Ovary (tissue), 9 donors: ENCODE measurements around the gene OGFOD2. TPM values are rescaled to one million over a fixed set of nuclear protein-coding genes. Genes with fewer than 3 reads are reported as not detected.
A peak's percentile ranks its signal among the peaks of the same experiment; 100 is the strongest.

Experiments used
- DNase-seq, 5 donors: peaks; one replicate each; pipeline ENCODE4 v3.0.0-alpha.2; 2019 to 2020
- H3K27ac ChIP-seq, 2 donors: fragments of 200-600 bp; one replicate each; pipeline versions ENCODE4 v1.5.1 to v1.8.0; 2019 to 2022
- H3K27me3 ChIP-seq: fragments of 200-600 bp; one replicate; pipeline ENCODE4 v1.8.0; 2022
- H3K36me3 ChIP-seq: fragments of 200-600 bp; sonication (generic); one replicate; pipeline ENCODE4 v1.5.1; 2019
- H3K4me1 ChIP-seq: one replicate; pipeline ENCODE4 v1.8.1; 2013; ENCODE audit warnings: mild to moderate bottlenecking, moderate library complexity; ENCODE audit not compliant: insufficient read depth
- H3K4me3 ChIP-seq: fragments of 200-600 bp; sonication (generic); one replicate; pipeline ENCODE4 v1.5.1; 2017
- H3K9me3 ChIP-seq, 2 donors: fragments of 200-600 bp in 1 of 2; sonication (generic) in 1 of 2; one replicate each; pipeline versions ENCODE4 v1.5.1 to v1.8.1; 2013 to 2019; ENCODE audit warnings: mild to moderate bottlenecking in 1 of 2, moderate library complexity in 1 of 2
- CTCF ChIP-seq, 3 donors: fragments of 450-650 bp in 2 of 3; fragments of 200-600 bp in 1 of 3; IDR thresholded peaks; one replicate each; pipeline versions ENCODE4 v1.5.1 to v1.8.0; 2016 to 2022; ENCODE audit warnings: antibody characterized with exemption in 3 of 3, mild to moderate bottlenecking in 1 of 3
- EP300 ChIP-seq: sonication (generic); formaldehyde crosslinking; IDR thresholded peaks from one replicate; pipeline ENCODE4 v1.6.1; 2017; ENCODE audit warnings: antibody characterized with exemption
- POLR2A ChIP-seq: fragments of 450-650 bp; IDR thresholded peaks from one replicate; pipeline ENCODE4 v1.6.1; 2017; ENCODE audit warnings: antibody characterized with exemption, mild to moderate bottlenecking, moderate library complexity
- WGBS, 3 donors: extraction: QIAGEN DNeasy Blood & Tissue Kit in 1 of 3; methylation state at CpG; one replicate each; pipeline versions ENCODE4 v1.1.5 to v1.1.7; 2013 to 2017; 5-methylcytosine and 5-hydroxymethylcytosine counted together
- intact Hi-C, 4 donors: fragments of 100-400 bp; cut with DNase I; formaldehyde crosslinking; loops; one replicate each; pipeline versions ENCODE4 v1.11.0 to v1.15.1; 2022 to 2023
- polyA plus RNA-seq, 2 donors: library from polyadenylated mRNA; stranded (reverse); fragments of 200-250 nt in 1 of 2; fragments of 350-450 nt in 1 of 2; fragmentation: Illumina TruSeq in 1 of 2; extraction: RNeasy Lipid Tissue Mini Kit (QIAGEN cat#74804) in 1 of 2; gene quantifications; one replicate each; pipeline ENCODE4 v1.2.3, GENCODE V29; 2013 to 2014
- total RNA-seq, 7 donors: library from RNA; depleted of rRNA in 2 of 7; stranded (reverse); fragments of >200 nt in 2 of 7; fragmentation: NEBNext Ultra II Directional in 3 of 7; extraction: Animal tissue kit (Norgen Biotek cat#: 25700) in 3 of 7; gene quantifications; one replicate each; pipeline versions ENCODE4 v1.1.0 to v1.2.4, GENCODE V29; 2016 to 2023
- donor health status: DM: no; HTN: no; CAD: no; lungs with moderate emphysema.
- donor health status: DM: no; HTN: no; CAD: no.
- donor health status: Bipolar disorder and iron deficiency.
- donor health status: DM: yes; HTN: yes; CAD: no.
- donor health status: DM: no; HTN: no; CAD: no.
- donor health status: DM: yes; HTN: yes; CAD: no.

Gene OGFOD2
- total and polyA plus RNA-seq, 9 donors: 1.4 to 17.6 (median 16.8) TPM

DNA sequence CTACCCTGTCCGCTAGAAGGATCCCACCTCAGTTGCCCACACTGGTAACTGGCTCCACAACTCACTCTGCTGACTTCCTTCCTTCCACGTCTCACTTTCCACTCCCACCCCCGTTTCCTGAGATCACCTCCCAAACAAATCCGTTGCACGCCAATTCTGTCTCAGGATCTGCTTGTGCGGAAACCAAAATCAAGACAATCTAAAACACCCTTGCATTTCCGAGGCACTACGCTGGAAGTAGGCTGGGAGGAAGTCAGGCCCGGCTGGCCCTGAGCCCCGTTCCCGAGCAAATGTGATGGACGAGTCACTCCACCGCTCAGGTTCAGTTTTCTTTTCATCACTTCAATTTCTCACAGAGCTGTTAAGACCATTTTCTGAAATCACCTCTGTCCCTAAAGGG, 31.8 kb upstream of the OGFOD2 start:
- WGBS, 3 donors: 56 to 78% (median 69%) methylated on average over 13 of the region's 13 CpGs
- no peak overlapping the region for H3K27ac ChIP-seq
- intact Hi-C loops: loop anchor here in 2 of 4 donors (10.0 kb wide), 1 partner anchor 148 kb away; no protein-coding TSS in a partner anchor
- no peaks in the 10 kb centered on the region for H3K4me1 ChIP-seq
- H3K9me3 ChIP-seq: no peaks in the 10 kb centered on the region
- no peak overlapping the region for H3K4me3 ChIP-seq
- no peaks in the 10 kb centered on the region for H3K36me3 ChIP-seq
- no peak for DNase-seq
- TF ChIP-seq EP300: no peak
- TF ChIP-seq CTCF (IDR thresholded peaks at IDR 0.05): no peak
- TF ChIP-seq POLR2A: no peak
- H3K27me3 ChIP-seq: no peaks in the 10 kb centered on the region

DNA sequence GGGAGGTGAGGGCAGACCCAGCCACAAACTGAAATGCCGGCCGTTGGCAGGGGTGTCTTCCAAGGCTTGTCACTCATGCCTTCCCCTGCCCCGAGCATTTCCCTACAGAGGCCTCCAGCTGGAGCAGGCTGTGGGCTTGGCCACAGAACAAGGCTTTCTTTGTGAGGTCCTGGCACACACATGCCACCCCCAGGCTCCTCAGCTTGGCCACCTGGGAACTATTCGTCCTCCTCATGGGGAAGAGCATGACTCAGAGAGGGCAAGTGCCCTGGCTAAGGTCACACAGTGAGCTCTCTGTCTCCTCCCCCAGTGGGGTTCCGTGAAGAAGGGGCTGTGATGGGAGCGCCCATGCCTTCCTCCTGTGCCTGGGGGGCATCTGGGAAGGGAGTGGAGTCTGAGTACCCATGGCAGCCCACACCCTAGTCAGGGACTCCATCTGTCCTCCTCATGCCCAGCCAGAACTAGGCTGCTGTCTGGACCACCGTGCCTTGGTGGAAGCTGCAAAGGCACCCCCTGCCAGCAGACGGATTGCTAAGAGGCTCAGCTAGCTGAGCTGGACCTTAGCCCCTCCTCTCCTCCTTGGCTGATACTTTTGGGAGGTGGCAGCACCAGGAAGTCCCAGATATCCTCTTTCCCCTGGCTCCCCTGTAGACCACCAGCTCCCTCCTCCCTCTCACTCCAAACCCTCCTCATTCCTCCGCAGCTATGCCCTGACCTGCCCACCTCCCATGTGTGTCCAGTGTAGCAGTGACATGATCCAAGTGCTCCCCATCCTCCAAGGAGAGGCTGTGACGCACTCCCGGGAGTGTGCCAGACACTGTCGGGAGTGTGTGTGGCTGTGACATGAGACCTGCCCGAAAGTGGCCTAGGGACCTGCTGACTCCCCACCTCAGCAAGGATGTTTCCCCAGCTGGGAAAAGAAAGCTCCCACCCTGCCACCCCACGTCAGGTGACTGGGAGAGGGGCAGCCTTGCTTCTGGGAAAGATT, 30.1 kb upstream of the OGFOD2 start:
- 65 to 81% (median 73%) methylated on average over 14 of the region's 14 CpGs for WGBS, 3 donors
- intact Hi-C loops: loop anchor here in 3 of 4 donors (5.0 to 10.0 kb wide), 2 partner anchors 83 to 150 kb away; no protein-coding TSS in a partner anchor
- no peak for DNase-seq
- Histone ChIP-seq H3K4me1 (no peaks in the 10 kb centered on the region), H3K27me3 (no peaks in the 10 kb centered on the region), H3K4me3 (no peak overlapping the region), H3K36me3 (no peaks in the 10 kb centered on the region), H3K9me3 (no peaks in the 10 kb centered on the region), H3K27ac (no peak overlapping the region)
- TF ChIP-seq POLR2A (no peak), EP300 (no peak), CTCF (IDR thresholded peaks at IDR 0.05) (no peak)

DNA sequence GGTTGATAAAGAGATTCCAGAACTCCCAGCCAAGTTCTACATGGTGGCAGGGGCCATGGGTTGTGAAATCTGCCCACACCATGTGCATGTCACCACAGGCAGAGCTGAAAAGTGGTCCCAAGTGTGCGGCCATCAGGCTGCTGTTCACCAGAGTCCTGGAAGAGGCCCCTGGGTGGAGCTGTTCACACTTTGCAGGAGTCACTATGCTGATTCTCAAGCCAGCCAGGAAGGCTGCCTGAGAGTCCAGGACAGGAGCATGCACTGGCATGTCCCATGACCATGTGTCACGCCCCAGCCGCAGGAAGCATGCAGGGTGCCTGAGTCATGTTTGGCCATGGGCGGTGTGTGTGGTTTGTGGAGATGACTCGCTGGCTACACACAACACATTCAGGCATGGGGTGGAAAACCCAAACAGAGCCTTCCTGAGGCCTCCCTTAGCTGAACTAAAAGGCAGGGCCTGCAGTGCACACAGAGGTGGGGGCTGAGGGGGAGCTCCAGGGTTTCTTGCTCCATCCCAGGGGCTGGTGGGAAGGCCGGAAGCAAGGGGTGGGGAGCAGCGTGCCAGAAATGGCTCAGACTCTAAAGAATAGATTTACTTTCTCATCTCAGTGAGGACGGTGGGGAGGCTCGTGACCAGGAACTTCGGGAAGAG, 28.2 kb upstream of the OGFOD2 start:
- no peaks in the 10 kb centered on the region for H3K9me3 ChIP-seq
- no peaks in the 10 kb centered on the region for H3K27me3 ChIP-seq
- H3K4me3 ChIP-seq: no peak overlapping the region
- H3K27ac ChIP-seq: no peak overlapping the region
- 56 to 67% (median 62%) methylated on average over 9 to 10 of the region's 10 CpGs for WGBS, 3 donors
- intact Hi-C loops: loop anchor here (2.0 to 10.0 kb wide), 3 partner anchors 85 to 152 kb away; no protein-coding TSS in a partner anchor
- DNase-seq: peak in 3 of 5 donors; percentile 51 to 54 (median 52)
- TF ChIP-seq EP300 (no peak), POLR2A (no peak), CTCF (IDR thresholded peaks at IDR 0.05) (no peak)
- no peaks in the 10 kb centered on the region for H3K36me3 ChIP-seq
- H3K4me1 ChIP-seq: no peaks in the 10 kb centered on the region

GRCh38 chr12:122947352-122947792, 27.7 kb upstream of the OGFOD2 start:
- no peaks in the 10 kb centered on the region for H3K36me3 ChIP-seq
- H3K27ac ChIP-seq: no peak overlapping the region
- H3K27me3 ChIP-seq: no peaks in the 10 kb centered on the region
- DNase-seq: no peak
- no peak overlapping the region for H3K4me3 ChIP-seq
- WGBS, 3 donors: 75 to 84% (median 76%) methylated on average over 15 of the region's 15 CpGs
- TF ChIP-seq CTCF (IDR thresholded peaks at IDR 0.05) (no peak), POLR2A (no peak), EP300 (no peak)
- H3K4me1 ChIP-seq: no peaks in the 10 kb centered on the region
- no peaks in the 10 kb centered on the region for H3K9me3 ChIP-seq
- intact Hi-C loops: loop anchor here (2.0 to 10.0 kb wide), 3 partner anchors 85 to 153 kb away; no protein-coding TSS in a partner anchor
